ENCODE results near the gene DOC2B. TPM values are rescaled to one million over a fixed set of nuclear protein-coding genes. Genes with fewer than 3 reads are reported as not detected.
A peak's percentile ranks its signal among the peaks of the same experiment; 100 is the strongest.
"Not testable (repeated sequence)": the region's sequence is repeated elsewhere in the genome, so short reads cannot be mapped to it uniquely, and the experiment has no call there.

Gene DOC2B
- total RNA-seq: 32.5 TPM

DNA sequence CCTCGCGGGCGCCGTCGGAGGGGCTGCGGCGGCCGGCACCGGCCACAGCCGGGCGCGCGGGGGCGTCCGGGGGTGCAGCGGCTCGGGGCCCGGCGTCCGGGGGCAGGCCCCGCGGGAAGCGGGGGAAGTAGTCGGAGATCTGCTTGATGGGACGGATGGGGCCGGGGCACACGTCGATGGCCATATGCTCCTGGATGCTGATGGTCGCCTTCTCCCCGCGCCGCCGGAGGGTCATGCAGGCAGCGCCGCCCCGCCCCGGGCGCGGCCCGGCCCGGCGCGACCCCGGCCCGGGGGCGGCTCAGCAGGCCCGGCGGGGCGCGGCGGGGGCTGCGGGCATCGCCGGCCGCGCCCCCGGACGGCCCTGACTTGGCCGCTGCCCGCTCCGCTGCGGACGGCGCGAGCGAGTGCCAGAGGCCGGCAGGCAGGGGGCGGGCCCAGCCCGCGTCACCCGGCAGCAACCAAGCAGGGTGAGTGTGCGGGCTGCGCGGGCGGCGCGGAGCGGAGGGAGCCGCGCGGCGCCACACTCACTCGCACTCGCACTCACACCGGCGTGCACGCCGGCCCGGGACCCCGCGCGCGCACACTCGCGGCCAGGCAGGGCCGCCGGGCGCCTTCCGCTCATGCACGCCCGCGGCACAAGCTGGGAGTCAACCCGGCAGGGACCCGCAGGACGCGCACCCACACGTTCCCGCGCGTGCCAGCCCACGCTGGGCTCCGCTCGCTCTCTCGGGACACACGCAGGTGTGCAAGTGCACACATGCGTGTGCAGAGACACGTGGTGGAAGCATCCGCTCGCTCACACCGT lies at the start of gene DOC2B:
Gene DOC2B (minus strand): TSS at position 406 of the 805 bp plus-strand sequence. CDS start 171 bp downstream, at position 235.
- peak; percentile 61 for ATAC-seq

DNA sequence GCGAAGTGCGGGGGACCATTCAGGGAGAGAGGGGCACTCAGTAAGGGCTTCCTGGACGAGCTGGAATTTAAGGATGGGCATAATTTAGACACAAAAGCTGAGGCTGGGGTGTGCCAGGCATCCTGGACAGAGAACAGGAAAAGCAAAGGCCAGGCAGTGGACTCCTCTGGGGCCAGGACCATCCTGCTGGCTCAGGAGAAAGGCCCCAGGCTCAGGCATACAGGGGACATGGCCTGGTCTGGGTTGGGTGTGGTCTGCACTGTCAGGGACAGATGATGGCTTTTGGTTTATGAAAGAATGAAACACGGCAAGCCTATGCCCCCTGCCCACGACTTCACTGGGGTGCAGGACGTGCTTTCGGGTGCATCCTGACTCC lies 48.9 kb upstream of the DOC2B start:
- no peak for ATAC-seq

DNA sequence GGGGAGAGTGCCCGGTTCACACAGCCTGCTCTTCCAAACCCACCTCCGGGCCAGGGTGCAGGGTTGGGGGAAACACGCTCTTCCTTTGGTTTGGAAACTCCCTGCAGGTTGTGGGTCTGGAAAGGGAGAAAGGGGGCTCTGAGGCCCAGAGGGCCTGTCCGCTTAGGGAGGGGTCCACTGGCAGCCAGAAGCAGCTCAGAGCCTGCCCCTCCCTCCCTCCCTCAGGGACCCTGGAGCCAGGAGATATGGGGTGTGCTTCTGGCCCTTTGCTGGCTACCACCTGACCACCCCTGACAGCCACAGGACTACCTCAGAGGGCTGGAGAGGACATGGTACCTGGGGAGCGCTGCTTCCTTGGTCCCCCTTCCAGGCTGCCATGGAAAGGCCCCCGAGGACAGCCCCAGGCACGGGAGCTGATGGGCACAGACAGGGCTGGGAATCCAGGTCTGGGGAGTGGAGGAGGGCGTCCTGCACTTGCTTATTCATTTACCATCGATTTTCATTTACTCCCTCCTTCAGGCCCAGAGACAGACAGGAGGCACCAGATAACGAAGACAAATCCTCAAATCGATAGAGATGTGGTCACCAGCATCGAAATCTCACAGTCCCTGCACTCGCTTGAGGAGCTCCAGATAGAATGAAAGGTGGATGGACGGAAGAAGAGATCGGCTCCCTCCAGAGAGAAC lies 48.4 kb upstream of the DOC2B start:
- ATAC-seq: no peak

DNA sequence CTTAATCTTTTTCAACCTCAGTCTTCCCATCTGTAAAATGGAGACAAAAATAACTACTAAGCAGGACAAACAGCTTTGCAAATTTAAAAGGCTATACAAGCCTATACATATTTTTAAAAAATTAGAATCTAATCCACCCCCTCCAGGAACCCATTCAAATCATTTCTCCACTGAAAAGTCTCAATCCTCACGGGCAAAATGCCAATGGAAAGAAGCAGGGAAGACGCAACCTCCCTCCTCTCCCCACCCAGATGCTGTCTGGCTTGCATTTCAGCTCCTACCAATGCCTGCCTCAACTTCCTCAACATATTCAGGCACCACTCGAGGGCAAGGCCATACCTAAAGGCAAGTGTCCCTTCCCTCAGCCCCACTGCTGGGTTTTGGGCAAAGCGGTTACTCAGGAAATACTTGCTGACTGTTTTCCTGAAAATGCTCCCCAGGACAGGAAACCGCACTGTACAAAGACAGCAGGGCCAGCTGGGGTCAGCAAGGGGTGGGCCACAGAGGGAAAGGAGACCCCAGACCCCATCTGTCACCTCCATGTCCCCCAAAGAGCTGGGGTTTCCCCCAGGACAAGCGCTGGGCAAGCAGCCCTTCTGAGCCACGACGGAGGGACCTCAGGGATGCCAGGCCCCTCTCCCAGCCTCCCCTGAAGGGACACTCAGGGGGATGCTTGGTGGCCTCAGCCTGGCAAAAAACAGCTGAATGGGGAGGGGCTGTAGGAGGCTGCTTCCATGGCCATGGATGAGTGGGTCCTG lies 47.7 kb upstream of the DOC2B start:
- no peak for ATAC-seq

DNA sequence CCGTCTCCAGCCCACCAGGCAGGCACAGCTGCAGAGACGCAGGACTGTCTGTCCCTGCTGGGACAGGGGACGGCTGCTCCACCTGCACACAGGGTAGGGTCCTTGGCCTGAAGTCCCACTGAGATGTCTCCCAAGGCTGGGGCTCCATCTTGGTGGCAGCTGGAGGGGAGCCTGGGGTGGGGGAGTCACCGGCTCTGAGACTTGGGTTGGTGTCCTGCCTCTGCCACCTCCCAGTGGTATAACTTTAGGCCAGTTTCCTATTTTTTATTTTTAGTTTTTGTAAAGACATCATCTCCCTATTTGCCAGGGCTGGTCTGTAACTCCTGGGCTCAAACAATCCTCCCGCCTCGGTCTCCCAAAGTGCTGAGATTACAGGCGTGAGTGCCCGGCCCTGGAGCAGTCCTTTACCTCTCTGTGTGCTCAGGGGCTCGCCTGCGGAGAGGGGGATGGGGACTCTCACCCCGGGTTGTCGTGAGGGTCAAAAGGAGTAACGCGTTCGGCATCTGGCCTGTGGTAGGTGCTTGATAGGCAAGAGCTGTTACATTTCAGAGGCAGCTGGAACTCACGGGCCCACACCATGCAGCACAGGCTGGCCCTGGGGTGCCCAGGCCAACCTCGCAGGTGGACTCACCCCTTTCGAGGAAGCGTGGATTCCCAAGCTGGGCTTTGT lies 46.6 kb upstream of the DOC2B start:
- no peak for ATAC-seq

DNA sequence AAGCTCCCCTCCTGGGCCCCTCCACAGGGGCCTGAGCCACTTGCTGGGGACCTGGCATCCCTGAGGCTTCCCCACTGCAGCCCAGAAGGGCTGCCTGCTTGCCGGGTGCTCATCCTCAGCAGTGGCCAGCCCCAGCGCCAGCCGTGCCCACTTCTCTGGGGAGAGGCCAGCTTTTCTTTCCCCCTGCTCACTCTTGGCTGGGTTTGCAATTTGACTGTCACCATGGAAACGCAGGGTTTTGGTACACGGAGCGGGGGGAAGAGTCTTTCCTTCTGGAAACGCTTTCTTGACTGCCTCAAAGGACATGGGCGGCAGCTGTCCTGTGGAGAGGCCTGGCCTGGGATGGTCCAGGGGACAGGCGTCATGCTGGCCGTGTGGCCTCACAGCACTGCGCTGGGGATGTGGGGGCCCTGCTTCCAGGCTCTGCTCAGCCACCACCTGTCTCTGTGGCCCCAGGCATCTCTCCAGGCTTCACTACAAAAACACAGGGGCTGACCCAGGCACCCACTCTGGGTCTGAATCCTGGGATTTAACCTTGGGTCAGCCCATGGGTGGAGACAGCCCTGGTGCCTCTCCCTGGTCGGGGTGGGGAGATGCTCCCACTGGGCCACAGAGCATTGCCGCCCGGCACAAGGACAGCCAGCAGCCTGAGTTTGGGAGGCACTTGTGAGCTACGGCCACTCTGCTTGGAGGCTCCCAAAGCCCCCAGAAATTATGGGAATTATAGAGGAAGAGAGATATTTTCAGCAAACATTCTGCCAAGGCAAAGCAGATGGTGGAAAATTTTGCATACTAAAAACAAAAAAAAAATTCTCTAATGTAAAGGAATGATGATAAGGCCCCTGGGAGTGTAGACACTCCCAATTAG lies 45.9 kb upstream of the DOC2B start:
- no peak for ATAC-seq

DNA sequence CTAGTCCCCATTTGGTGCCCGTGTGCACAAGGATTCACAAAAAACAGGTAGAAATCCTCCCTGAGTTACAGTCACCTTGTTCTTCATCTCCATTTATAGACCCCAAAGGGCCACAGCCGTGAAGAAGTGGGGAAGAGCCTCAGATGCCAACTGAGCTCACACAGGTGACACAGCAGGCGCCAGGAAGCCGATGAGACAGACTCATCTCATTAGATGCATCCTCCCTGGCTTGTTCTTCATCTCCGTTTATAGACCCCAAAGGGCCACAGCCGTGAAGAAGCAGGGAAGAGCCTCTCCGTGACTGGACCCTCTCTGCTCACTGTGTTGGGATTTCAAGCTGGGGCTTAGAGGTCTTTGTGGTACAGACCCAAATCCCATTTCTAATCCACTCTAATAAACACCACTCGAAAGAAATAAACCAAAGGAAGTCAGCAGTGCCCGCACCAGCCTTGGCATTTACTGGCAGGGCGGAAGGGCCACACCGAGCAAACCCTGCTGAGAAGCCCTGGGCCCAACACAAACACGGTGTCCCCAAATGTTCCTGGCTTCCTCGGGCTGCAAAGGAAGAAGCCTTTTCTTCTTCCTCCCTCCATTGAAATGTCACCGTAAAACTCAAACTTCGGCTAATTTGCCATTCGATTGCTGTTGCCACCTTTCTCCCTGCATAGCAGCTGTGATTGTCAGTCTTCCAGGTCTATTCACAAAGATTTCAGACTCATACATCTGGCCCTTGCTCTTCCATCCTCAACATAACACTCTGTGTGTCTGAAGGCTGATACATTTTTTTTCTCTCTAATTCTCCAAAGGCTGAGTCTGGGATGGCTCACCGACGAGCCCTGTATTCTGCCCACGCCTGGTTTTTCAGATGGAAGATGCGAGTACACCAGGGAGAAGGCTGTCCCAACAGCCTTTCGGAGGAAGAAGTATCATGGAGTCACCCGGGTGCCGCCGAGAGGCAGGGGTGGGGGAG lies 44.9 kb upstream of the DOC2B start:
- no peak for ATAC-seq

DNA sequence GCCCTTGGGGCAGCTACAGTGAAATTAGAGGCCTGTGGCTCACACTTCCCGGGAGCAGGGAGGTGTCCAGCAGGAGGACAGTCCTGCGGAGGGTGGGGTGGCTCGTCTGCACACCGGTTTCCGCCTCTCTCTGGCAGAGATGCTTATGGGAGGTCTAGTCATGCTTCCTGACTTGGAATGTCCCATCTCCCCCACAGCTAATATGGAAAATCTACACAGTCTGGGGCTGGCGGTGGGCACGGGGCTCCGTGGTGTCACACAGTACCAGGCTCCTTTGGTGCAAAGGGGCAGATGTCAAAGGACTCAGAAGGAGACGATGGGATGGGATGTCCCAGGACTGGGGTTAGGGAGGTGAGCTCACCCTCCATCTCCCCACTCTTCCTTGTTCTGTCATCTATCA lies 44.1 kb upstream of the DOC2B start:
- ATAC-seq: no peak

DNA sequence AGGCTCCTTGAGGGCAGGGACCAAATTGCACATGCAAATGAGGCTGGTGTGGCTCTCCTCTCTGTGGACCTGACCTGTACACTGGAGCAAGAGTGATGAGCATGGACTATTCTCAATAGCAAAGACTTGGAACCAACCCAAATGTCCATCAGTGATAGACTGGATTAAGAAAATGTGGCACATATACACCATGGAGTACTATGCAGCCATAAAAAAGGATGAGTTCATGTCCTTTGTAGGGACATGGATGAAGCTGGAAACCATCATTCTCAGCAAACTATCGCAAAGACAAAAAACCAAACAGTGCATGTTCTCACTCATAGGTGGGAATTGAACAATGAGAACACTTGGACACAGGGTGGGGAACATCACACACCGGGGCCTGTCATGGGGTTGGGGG lies 43.1 kb upstream of the DOC2B start:
- ATAC-seq: not testable (repeated sequence)

DNA sequence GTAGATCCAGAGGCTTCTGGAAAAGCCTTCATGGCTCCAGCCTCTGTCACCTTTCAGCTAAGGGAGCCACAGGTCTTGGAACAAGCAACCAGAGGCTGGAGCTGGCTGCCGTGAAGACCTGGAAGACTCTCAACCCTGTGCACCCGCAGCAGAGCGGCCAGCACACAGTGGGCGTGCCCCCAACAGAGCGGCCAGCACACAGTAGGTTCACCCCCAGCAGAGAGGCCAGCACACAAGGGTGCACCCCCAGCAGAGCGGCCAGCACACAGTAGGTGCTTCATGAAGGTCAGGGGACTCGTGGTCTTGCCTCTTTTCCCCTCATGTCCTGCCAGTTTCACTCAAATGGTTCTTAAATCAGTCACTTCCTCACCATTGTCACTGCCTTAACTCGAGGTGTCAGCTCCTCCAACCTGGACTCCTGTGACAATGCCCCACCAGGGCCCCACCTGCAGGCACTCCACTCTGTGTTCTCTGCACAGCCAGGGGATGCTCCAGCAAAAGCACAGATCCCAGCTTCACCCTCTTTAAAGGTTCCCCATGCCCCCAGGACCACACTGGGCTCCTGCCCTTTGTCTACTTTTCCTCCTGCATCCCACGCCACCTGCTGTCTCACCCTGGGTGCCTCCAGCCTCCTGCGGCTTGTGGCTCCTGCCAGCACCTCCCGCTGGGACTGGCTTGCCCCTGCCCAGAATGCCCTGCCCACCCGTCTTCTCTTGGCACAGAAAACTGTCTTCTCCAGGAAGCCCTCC lies 42.4 kb upstream of the DOC2B start:
- ATAC-seq: no peak

DNA sequence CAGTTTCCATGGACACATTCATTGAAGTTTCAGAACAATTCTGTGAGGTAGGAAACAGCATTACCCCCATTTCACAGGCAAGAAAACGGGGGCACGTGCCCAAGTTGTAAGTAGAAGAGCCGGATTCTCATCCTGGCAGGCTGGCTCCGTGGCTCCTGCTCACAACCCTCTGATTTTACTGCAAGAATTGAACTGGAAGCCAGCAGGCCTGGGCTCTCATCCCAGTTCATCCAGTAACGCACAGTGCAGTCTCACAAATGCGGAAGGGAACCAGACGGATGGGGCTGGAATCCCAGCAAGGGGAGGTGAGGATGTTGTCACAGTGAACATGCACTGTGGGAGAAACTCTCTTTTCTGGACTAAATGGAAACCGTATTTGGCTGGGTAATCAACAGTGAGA lies 40.7 kb upstream of the DOC2B start:
- ATAC-seq: no peak

DNA sequence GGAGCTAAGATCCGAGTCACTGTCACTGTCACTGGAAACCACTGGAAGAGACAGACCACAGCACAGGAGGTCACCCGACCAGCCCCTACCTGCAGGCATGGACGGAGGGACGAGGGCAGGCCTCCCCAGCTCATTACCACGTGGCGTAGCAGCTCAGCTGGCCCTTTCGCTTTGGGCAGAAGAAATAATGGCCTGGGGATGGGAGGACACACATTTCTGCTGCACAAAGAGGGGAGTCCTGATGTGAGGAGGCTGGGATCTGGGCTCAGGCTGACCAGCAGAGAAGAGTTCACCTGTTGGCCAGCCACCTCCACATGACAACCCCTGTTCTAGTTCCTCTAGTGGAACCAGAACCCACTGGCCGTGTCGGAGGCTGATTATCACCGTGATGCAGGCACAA lies 38.2 kb upstream of the DOC2B start:
- ATAC-seq: no peak

DNA sequence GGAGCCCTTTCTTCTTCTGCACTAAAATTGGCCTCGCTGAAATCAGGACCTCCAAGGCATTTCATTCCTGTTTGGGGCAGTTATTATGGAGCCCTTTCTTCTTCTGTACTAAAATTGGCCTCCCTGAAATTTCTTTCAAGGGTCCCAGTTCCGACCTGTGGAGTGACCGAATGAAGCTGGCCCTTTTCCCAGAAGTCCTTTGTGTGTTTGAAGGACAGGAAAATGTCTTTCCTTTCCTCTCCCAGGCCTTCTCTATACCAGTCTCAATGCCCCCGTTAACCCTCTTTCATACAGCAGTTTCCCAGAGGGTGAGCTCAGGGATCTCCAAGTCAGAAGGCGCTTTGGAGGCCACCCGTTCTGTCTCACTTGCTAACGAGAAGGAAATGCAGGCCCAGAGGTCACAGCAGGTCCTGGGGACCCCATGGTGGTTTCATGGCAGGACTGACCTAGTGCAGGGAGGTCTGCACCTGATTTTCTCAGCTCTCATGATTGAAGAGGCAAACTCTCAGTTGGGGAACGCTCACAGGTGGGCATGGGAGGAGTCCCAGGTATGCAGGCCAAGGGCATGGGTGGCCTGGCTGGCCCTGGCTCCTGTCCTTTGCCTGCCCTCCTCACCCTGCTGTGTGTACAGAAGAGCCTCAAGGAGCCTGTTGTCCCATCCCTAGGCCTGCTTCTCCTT lies 37.1 kb upstream of the DOC2B start:
- peak; percentile 27 for ATAC-seq

DNA sequence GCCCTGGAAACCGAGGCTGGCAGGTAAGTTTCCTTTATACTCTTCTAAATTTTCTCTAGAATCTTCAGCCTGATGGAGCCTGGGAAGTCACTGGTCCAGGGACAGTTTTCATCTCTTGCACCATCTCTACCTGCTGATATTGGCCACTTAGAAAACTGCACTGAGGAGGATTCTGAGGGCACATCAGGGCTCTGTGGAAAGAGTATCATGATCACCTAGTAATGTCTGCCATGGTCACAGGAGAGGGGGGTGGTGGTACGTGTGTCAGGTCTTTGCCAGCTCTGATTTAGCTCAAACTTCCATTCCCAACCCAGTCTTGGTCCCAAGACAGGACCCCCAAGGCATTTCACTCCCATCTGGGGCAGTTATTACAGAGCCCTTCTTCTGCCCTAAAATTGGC lies 35.2 kb upstream of the DOC2B start:
- peak; percentile 35 for ATAC-seq

DNA sequence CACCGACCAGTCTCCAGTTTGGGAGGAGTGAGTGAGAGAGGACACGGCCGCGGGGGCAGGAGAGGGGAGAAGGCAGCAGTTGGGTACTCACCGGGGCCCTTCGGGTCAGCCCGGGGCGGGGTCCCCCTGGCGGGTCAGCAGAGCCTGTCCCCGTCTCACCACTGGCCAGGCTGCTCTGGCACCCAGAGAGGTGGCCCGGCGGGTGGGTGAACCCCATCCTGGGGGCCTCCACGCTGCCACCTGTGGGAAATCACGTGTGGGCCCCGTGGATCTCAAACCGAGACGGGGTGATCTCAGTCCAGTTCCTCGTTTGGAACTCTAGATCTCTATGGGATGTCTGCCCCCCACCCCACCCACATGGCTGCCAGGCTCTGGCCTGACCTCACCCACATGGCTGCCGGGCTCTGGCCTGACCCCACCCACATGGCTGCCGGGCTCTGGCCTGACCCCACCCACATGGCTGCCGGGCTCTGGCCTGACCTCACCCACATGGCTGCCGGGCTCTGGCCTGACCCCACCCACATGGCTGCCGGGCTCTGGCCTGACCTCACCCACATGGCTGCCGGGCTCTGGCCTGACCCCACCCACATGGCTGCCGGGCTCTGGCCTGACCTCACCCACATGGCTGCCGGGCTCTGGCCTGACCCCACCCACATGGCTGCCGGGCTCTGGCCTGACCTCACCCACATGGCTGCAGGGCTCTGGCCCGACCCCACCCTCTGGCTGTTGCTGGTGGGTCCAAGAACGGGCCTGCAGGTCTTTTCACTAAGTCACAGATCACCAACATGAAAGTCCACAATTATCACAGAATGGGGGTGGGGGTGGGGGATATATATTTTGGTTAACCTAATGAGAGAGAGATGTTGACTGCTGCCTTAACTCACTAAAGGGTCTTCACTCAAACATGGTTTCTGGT lies 34.4 kb upstream of the DOC2B start:
- peak; percentile 51 for ATAC-seq

DNA sequence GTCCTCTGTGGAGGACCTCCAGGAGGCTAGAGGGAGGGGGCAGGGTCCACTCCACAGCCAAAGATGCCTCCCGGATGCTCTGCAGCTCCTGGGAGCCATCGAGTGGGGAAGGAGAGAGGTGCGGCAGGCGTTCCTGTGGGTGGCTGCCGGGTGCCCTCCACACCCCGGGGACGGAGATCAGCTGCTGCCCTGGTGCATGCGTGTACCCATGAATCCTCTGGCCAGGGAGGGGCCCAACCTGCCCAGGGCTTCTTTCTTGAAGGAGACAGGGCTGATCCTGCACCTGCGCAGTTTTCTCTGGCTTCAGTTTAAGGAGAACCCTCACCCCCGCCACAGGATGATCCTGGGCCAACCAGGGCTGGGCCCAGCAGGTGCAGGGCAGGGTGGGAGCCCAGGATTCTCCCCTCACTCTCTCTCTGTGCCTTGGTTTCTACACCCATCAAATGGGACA lies 33.5 kb upstream of the DOC2B start:
- ATAC-seq: peak; percentile 32

DNA sequence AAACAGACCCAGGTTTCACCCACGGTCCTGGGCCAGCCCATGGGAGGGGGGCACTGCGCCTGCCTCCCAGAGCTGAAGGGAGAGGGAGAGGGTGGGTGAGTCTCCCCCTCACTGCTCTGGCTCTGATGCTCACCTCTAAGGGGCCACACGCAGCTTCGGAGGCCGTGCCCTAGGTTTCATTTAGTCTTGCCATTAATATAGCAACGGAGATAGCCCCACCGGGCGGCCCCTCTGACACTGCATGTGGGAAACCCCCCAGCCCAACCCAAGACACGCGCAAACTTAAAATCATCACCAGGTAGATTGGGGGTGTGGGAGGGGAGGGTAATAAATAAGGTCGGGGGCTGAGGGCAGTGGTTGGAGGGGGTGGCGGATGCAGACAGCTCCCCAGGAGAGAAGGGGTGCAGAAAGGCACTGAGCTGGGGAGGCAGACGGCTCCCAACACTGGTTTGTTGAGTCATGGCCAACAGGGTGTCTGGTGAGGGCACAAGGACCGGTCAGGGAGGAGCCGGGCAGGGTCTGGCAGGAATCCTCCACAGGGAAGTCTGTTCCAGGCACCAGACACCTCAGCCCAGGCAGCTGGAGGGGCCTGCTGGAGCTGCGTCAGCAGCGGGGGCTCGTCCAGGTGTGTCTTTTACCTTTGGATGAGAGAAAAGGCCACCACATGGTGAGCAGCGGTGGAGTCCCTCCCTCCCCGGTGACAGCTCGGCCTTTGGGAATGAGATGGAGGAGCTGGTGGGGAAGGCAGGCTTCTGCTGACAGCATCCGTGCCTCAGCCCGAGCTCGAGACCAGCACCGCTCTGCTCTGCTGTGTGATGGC lies 32.0 kb upstream of the DOC2B start:
- peak; percentile 6 for ATAC-seq
